GM19452 (cell line): ENCODE results near the gene TMTC2.
"Not testable (repeated sequence)": the region's sequence is repeated elsewhere in the genome, so short reads cannot be mapped to it uniquely, and the experiment has no call there.

Source experiments
- ATAC-seq: cut with Tn5 transposase; IDR thresholded peaks from one replicate; pipeline ENCODE4 v1.9.1; 2021; ENCODE audit not compliant: unreplicated experiment

Gene TMTC2

DNA sequence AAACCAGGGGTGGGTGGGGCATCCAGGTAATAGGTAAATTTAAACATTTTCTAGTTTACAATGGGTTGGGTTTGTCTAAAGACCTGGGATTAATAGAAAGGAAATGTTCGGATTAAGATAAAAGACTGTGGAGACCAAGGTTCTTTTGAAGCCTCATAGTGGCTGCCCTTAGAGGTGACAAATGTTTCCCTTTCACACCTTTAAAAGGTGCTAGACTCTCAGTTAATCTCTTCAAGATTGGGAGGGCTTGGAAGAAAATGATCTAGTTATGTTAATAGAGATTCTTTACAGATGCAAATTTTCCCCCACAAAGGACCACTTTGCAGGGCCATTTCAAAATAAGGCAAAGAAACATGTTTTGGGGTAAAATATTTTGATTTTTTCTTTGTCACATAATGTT lies 39.0 kb downstream of the TMTC2 start:
- ATAC-seq, result no peak

DNA sequence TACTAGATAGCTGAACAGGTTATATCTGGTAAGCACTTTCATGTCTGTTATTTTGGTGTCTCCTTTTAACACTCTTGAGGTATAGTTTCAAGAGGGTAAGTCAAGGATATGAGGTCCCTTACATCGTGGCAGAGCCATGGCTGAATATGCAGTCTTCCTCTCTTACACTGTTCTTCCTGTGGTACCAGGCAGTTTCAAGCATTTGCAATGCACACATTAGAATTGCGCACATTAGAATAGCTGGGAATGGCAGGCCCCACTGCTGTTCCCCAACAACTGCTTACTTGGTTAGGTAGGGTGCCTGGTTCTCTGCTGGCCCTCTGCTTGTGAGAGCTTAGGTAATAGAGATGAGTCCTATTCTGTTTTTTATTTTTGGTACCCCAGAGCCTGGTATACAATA lies 41.2 kb downstream of the TMTC2 start:
- ATAC-seq, result no peak

DNA sequence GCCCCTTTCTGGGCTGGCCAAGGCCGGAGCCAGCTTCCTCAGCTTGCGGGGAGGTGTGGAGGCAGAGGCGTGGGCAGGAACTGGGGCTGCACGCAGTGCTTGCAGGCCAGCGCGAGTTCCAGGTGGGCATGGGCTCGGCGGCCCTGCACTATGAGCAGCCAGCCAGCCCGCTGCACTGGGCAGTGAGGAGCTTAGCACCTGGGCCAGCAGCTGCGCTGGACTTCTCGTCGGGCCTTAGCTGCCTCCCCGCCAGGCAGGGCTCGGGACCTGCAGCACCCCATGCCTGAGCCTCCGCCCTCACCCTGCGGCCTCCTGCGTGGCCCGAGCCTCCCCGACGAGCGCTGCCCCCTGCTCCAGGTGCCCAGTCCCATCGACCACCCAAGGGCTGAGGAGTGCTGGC lies 42.0 kb downstream of the TMTC2 start:
- ATAC-seq, result no peak

DNA sequence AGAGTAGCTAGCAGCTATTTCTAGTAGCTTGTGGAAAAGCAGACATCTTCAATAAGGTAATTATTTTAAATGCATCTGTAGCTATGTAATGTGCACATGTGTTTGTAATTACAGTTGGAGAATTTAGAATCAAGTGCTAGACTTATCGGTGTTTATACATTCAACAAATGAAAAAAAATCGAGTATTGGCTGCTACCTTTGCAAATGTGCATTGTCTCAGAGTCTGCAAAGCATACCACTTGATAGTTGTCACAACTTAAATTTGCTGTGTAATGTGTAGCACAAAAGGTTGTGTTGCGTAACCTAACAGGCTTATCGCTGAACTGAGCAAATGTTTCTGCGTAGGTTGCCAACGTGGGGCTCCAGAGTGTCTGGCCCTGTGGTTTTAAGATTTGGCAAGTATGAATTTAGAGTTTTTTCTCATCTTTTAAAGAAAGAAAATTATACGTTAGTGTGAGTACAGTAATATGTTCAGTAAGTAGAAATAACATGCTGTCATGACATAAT lies 44.3 kb downstream of the TMTC2 start:
- no peak for ATAC-seq

DNA sequence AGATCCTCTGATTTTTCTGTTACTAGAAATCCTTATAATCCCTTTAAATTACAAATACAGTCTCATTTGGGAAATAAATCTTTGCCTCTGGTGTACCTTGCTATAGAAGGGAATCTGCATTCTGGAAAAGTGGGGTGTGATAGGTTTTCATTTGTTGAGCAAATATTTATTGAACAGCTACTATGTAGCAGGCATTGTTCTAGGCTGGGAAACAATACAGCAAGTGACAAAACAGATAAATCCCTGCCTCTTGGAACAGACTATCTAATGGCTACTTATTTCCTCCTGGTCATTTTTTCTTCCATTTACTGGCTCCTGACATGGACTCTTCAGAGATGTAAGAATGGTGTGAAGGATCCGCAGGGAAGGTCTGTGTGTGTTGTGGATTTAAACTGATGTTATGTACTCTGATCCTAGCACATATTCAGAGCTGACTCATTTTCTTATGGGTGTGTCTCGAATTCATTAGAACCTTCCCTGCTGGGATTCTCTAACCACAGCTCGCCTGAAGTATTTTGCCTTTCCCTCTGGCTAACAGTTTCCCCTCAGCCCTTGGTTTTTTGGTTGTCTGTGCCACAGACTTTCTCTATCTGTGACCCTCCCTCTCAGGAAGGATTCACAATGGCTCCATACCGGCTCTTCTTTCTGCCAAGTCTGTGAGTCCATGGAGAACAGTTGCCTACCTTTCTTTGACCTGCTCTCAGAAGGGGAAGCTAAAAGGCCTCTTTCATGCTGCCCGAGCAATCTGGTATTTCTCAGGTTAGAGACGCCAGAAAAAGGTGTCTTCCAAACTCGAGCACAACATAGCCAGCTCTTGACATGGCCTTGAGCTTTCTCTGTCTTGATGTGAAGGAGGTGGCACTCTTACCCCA lies 53.7 kb downstream of the TMTC2 start:
- no peak for ATAC-seq

DNA sequence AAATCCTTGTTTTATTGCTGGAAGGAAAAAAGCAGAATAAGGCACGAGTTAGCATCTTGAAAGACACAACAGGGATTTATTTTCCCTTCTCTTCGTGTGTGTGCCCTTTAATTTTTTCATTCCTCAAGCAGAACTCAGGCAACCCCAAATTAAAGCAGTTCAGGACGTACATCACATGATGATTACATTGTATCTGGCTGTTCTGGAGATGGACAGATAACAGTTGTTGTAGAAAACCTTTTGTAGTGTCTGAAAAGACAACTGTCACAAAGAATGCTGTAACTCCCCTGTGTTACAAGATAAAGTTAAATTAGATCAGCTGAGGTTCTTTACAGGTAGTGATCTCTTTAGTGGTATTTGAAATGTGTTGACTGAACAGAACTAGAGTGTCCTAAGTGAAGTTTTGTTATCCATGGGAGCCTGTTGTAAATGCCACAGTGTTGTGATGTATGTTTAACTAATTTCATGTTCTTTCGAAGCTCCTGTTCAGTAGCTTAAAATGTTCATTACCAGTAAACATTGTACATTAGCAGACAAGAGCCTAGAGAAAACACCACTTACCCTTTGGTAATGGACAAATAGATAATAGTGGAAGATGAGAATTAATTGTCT lies 58.5 kb downstream of the TMTC2 start:
- no peak for ATAC-seq

GRCh38 chr12:82745807-82746206 lies 59.1 kb downstream of the TMTC2 start:
- ATAC-seq, result no peak

GRCh38 chr12:82746668-82747067 lies 60.0 kb downstream of the TMTC2 start:
- ATAC-seq, result no peak

DNA sequence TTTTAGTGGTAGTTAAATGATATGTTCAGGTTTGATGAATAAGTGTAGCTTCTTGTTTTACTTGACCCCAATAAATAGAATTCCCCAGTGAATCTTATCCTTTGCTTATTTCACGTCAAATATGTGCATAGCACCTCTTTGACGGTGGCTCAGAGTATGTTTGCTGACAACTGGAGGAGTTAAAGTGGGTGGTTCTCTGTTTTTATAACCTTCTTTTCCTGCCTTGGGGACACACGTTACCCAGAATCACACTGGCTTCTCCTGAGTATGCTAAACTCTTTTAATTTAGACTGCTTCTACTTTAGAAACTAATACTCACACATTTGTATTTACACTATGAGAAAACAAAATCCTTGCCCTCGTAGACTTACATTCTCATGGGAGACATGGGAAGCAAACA lies 62.3 kb downstream of the TMTC2 start:
- ATAC-seq, result no peak

- no peak for ATAC-seq
Measured at GRCh38 chr12:82754856-82755255, 68.2 kb downstream of the TMTC2 start.

- no peak for ATAC-seq
Measured at GRCh38 chr12:82756303-82756702, 69.6 kb downstream of the TMTC2 start.

GRCh38 chr12:82757059-82757458 lies 70.4 kb downstream of the TMTC2 start:
- ATAC-seq, result no peak

GRCh38 chr12:82757656-82758055 lies 71.0 kb downstream of the TMTC2 start:
- ATAC-seq, result no peak

DNA sequence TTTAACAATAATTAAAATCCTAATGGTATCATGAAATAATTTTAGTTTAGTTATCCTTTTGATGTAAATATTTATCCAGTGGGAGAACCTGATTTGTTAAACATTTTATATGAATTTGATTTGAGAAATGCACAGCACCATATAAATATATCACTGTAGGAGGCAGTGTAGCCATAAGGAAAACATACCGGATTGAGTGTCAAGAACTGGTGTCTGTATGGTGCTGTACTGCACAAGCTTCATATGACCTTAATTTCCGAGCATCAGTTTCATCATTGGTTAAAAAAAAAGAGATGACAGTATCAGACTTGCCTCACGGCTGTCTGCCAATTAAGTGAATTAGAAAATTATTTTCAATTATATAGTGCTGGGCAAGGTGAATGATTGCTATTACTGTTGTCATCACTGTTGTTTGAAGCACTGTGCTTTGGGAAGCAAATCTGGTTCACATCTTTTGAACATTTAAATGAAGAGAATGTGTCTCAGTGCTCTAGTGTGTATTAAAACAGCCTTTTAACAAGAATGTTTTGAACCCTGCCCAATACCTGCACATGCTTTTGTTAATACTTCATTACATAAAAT lies 72.1 kb downstream of the TMTC2 start:
- ATAC-seq, result no peak

DNA sequence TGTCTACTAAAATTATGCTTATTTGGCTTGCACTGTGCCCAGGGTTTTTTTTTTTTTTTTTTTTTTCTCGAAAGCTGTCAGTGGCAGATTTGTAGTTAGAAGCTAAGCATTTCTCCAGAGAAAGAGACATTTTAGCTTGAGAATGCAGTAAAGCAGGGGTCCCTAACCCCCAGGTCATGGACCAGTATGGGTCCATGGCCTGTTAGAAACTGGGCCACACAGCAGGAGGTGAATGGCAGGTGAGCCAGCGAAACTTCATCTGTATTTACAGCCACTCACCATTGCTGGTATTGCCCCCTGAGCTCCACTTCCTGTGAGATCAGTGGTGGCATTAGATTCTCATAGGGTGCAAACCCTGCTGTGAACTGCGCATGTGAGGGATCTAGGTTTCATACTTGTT lies 73.7 kb downstream of the TMTC2 start:
- ATAC-seq, result no peak

DNA sequence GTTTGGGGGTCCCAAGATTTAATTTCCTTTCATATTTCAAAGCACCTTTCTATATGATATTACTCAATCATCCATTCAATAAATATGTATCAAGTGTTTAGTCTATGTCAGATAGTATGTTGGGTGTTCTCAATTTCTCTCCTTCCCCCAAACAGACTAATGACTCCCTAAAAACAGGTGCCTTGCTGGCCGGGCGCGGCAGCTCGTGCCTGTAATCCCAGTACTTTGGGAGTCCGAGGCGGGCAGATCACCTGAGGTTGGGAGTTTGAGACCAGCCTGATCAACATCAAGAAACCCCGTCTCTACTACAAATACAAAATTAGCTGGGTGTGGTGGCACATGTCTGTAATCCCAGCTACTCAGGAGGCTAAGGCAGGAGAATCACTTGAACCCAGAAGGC lies 78.5 kb downstream of the TMTC2 start:
- ATAC-seq, result not testable (repeated sequence)

GRCh38 chr12:82765971-82766705 lies 79.4 kb downstream of the TMTC2 start:
- ATAC-seq, result no peak

DNA sequence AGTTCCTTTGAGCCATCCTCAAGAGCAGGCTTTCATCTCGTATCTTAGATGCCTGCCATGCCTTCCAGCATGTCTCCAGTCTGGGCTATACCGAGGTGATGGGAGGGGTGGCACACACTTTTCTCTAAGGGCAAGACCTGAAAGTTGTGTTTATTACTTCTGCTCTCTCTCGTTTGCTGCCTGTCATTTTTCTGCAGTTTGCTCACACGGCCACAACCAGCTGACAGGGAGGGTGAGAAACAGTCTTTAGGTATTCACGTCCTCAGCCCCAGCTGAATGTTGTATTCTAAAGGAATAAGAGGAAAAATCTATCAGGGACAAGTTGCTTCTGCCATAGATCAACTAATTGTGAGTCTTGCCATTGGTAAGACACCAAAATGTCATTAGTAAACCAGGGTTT lies 88.0 kb downstream of the TMTC2 start:
- ATAC-seq, result no peak

DNA sequence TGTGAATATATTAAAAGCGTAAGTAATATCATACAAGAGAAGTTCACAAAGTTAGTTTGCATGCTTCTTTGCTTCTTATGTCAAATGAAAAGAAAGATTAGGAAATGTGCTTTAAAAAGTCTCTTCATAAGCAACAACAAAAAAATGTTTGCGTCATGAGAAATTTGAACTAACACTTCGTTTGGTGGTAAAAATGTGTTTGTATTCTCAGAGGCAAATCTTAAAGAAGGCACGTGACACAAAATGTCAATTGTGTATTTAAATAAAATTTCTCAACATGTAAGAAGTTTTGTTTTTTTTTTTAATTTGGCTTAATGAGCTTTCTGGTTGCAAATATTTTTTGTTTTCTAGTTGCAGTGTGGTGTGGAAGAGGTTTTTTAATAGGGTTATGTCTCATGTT lies 93.8 kb downstream of the TMTC2 start:
- ATAC-seq, result no peak

DNA sequence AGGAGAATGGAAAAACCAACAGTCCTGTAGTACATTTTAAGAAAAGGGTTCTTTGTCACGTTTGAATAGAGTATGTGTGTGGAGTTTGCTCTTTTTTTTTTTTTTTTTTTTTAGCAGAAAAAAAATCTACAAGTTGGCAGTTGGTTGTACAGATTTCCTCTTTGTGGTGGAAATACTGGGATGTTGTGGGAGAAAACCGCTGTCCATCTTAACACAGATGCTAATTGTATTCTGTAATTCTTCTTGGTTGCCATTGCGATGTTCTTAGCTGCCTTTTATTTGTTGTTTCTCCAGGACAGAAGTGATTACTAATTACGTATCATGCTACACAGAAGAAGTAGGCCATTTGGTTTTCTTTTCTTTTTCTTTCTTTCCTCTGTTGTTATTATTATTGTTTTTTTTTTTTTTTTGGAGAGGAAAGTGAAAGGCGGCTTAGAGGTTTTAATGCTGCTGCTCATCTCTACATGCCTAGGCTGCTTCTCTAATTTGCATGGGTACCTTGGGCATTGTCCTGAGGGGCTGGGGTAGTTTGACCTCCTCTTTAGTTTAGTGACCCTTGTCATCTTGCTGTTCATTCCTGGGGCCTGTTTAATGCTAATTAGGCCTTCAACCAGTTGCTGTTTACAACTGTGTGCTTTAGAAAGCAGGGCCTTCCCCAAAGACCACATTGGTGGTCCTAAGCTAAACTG lies 94.7 kb downstream of the TMTC2 start:
- no peak for ATAC-seq

DNA sequence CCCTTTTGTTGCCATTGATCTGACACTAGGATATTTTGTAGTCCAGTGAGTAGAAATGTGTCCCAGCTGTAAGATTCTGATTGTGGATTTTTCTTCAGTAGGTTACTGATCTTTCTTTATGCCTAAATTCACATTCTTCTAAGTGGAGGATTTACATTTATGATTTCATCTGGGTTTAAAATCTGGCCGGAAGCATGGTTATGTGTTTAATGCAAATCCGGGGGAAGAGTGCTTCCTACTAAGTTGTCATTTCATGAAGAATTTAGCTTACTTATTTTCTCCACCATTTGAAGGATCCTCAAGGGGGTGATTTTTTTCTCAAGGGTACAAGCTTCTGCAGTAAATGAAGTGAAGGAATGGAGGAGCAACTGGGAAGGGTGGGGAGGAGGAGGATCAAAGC lies 96.7 kb downstream of the TMTC2 start:
- ATAC-seq, result no peak
